ENCODE measurements around the gene PPFIBP1.

DNA sequence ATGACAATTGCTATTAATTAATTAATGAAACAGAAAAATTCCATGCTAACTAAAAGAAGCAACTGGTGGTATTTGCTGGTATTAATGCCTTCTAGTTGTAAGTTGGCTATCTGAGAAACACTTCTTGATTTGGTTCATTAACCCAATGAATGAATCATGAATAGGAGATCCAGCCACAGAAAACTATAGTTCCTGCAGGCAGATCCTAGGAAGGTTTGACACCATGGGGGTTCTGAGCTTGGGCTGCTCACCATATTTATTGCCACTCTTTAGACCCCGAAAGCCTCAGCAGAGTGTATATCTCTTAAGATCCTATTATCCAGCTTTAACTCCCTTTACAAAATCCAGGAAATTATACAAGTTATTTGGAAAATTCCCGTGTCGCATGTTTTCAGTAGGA is 90.9 kb downstream of the PPFIBP1 start:
- TF ChIP-seq, protein P1, sequence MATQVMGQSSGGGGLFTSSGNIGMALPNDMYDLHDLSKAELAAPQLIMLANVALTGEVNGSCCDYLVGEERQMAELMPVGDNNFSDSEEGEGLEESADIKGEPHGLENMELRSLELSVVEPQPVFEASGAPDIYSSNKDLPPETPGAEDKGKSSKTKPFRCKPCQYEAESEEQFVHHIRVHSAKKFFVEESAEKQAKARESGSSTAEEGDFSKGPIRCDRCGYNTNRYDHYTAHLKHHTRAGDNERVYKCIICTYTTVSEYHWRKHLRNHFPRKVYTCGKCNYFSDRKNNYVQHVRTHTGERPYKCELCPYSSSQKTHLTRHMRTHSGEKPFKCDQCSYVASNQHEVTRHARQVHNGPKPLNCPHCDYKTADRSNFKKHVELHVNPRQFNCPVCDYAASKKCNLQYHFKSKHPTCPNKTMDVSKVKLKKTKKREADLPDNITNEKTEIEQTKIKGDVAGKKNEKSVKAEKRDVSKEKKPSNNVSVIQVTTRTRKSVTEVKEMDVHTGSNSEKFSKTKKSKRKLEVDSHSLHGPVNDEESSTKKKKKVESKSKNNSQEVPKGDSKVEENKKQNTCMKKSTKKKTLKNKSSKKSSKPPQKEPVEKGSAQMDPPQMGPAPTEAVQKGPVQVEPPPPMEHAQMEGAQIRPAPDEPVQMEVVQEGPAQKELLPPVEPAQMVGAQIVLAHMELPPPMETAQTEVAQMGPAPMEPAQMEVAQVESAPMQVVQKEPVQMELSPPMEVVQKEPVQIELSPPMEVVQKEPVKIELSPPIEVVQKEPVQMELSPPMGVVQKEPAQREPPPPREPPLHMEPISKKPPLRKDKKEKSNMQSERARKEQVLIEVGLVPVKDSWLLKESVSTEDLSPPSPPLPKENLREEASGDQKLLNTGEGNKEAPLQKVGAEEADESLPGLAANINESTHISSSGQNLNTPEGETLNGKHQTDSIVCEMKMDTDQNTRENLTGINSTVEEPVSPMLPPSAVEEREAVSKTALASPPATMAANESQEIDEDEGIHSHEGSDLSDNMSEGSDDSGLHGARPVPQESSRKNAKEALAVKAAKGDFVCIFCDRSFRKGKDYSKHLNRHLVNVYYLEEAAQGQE (IDR thresholded peaks at IDR 0.05; ENCODE audit: insufficient read depth in 1 of 2, low read depth in 2 of 2, low read length in 1 of 2): no peak
- TF ChIP-seq, protein P2, sequence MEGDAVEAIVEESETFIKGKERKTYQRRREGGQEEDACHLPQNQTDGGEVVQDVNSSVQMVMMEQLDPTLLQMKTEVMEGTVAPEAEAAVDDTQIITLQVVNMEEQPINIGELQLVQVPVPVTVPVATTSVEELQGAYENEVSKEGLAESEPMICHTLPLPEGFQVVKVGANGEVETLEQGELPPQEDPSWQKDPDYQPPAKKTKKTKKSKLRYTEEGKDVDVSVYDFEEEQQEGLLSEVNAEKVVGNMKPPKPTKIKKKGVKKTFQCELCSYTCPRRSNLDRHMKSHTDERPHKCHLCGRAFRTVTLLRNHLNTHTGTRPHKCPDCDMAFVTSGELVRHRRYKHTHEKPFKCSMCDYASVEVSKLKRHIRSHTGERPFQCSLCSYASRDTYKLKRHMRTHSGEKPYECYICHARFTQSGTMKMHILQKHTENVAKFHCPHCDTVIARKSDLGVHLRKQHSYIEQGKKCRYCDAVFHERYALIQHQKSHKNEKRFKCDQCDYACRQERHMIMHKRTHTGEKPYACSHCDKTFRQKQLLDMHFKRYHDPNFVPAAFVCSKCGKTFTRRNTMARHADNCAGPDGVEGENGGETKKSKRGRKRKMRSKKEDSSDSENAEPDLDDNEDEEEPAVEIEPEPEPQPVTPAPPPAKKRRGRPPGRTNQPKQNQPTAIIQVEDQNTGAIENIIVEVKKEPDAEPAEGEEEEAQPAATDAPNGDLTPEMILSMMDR (IDR thresholded peaks at IDR 0.05): no peak; the same call in 1 of the 2 replicates
